ENCODE results near the gene AFP. TPM values are rescaled to one million over a fixed set of nuclear protein-coding genes. Genes with fewer than 3 reads are reported as not detected.

The AFP gene
- total RNA-seq, 1 donor from 2014 or later = not detected

GRCh38 chr4:73405138-73405537 lies 30.9 kb upstream of the AFP start:
- TF ChIP-seq CTCF (IDR thresholded peaks at IDR 0.05) (no peak), POLR2AphosphoS5 (IDR thresholded peaks at IDR 0.05; ENCODE audit: insufficient read depth in 1 of 2, low read depth in 1 of 2) (no peak), POLR2A (IDR thresholded peaks at IDR 0.05) (no peak)
- no peaks in the 10 kb centered on the region for H3K4me1 ChIP-seq
- intact Hi-C loops (cut with DNase I) = no loop called here

GRCh38 chr4:73406548-73406875 lies 29.5 kb upstream of the AFP start:
- no peak for DNase-seq (ENCODE audit: extremely low spot score in 2 of 2)
- no peaks in the 10 kb centered on the region for H3K27me3 ChIP-seq
- H3K9me3 ChIP-seq = no peaks in the 10 kb centered on the region
- intact Hi-C loops (cut with DNase I) = no loop called here
- no peaks in the 10 kb centered on the region for H3K36me3 ChIP-seq
- H3K4me1 ChIP-seq = no peaks in the 10 kb centered on the region
- no peak overlapping the region for H3K4me3 ChIP-seq
- TF ChIP-seq POLR2A (IDR thresholded peaks at IDR 0.05) (no peak), CTCF (IDR thresholded peaks at IDR 0.05) (no peak), POLR2AphosphoS5 (IDR thresholded peaks at IDR 0.05; ENCODE audit: insufficient read depth in 1 of 2, low read depth in 1 of 2) (no peak)
- H3K27ac ChIP-seq = no peak overlapping the region

More at GRCh38 chr4:73405138-73405537, 30.9 kb upstream of the AFP start:
- Histone ChIP-seq H3K9me3 (no peaks in the 10 kb centered on the region), H3K36me3 (no peaks in the 10 kb centered on the region), H3K27me3 (no peaks in the 10 kb centered on the region), H3K27ac (no peak overlapping the region), H3K4me3 (no peak overlapping the region)
- no peak for DNase-seq (ENCODE audit: extremely low spot score in 2 of 2)

DNA sequence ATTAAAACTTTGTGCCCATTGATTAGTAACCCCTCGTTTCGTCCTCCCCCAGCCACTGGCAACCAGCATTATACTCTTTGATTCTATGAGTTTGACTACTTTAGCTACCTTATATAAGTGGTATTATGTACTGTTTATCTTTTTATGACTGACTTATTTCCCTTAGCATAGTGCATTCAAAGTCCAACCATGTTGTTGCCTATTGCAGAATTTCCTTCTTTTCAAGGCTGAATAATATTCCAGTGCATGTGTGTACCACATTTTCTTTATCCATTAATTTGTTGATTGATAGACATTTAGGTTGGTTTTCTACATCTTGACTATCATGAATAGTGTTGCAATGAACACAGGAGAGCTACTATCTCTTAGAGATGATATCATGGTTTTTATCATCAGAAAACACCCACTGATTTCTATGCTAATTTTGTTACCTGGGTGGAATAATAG lies 28.8 kb upstream of the AFP start:
- no peak overlapping the region for H3K4me3 ChIP-seq
- TF ChIP-seq CTCF (IDR thresholded peaks at IDR 0.05) = no peak
- no peak for TF ChIP-seq POLR2AphosphoS5 (IDR thresholded peaks at IDR 0.05; ENCODE audit: insufficient read depth in 1 of 2, low read depth in 1 of 2)
- TF ChIP-seq POLR2A (IDR thresholded peaks at IDR 0.05) = no peak
- H3K36me3 ChIP-seq = no peaks in the 10 kb centered on the region
- H3K4me1 ChIP-seq = no peaks in the 10 kb centered on the region
- no peak overlapping the region for H3K27ac ChIP-seq
- DNase-seq (ENCODE audit: extremely low spot score in 2 of 2) = no peak
- H3K9me3 ChIP-seq = no peaks in the 10 kb centered on the region
- intact Hi-C loops (cut with DNase I) = no loop called here
- no peaks in the 10 kb centered on the region for H3K27me3 ChIP-seq

DNA sequence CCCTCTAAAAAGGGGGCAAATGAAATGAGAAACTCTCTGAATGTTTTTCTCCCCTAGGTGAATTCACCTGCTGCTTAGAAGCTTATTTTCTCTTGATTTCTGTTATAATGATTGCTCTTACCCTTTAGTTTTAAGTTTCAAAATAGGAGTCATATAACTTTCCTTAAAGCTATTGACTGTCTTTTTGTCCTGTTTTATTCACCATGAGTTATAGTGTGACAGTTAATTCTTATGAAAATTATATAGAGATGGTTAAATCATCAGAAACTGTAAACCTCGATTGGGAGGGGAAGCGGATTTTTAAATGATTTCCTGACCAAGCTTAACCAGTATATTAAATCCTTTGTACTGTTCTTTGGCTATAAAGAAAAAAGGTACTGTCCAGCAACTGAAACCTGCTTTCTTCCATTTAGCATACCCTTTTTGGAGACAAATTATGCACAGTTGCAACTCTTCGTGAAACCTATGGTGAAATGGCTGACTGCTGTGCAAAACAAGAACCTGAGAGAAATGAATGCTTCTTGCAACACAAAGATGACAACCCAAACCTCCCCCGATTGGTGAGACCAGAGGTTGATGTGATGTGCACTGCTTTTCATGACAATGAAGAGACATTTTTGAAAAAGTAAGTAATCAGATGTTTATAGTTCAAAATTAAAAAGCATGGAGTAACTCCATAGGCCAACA lies 27.7 kb upstream of the AFP start:
- no peak for TF ChIP-seq POLR2A (IDR thresholded peaks at IDR 0.05)
- no peak for TF ChIP-seq POLR2AphosphoS5 (IDR thresholded peaks at IDR 0.05; ENCODE audit: insufficient read depth in 1 of 2, low read depth in 1 of 2)
- TF ChIP-seq CTCF (IDR thresholded peaks at IDR 0.05) = no peak
- Histone ChIP-seq H3K4me3 (no peak overlapping the region), H3K4me1 (no peaks in the 10 kb centered on the region), H3K9me3 (no peaks in the 10 kb centered on the region), H3K27me3 (no peaks in the 10 kb centered on the region), H3K27ac (no peak overlapping the region), H3K36me3 (no peaks in the 10 kb centered on the region)
- intact Hi-C loops (cut with DNase I) = no loop called here
- DNase-seq (ENCODE audit: extremely low spot score in 2 of 2) = no peak

- no peak for DNase-seq (ENCODE audit: extremely low spot score in 2 of 2)
- intact Hi-C loops (cut with DNase I) = no loop called here
- H3K27me3 ChIP-seq = no peaks in the 10 kb centered on the region
- H3K9me3 ChIP-seq = no peaks in the 10 kb centered on the region
- H3K4me1 ChIP-seq = no peaks in the 10 kb centered on the region
- TF ChIP-seq POLR2A (IDR thresholded peaks at IDR 0.05) (no peak), CTCF (IDR thresholded peaks at IDR 0.05) (no peak), POLR2AphosphoS5 (IDR thresholded peaks at IDR 0.05; ENCODE audit: insufficient read depth in 1 of 2, low read depth in 1 of 2) (no peak)
- no peaks in the 10 kb centered on the region for H3K36me3 ChIP-seq
- H3K4me3 ChIP-seq = no peak overlapping the region
- no peak overlapping the region for H3K27ac ChIP-seq
Observed at GRCh38 chr4:73409012-73409862, 26.8 kb upstream of the AFP start.
